ENCODE measurements around the gene RIN1. TPM values are rescaled to one million over a fixed set of nuclear protein-coding genes. Genes with fewer than 3 reads are reported as not detected.
"Not testable (repeated sequence)": the region's sequence is repeated elsewhere in the genome, so short reads cannot be mapped to it uniquely, and the experiment has no call there.

Gene RIN1
- polyA plus RNA-seq, 3 donors: 4.8 to 9.0 (median 6.5) TPM

GRCh38 chr11:66362481-66363147, 26.4 kb upstream of the RIN1 start:
- WGBS, 3 donors: 80 to 89% (median 83%) methylated on average over 9 of the region's 9 CpGs
- H3K27ac ChIP-seq (ENCODE audit: low read depth, low read length): no peak overlapping the region

GRCh38 chr11:66361502-66361941, 25.3 kb upstream of the RIN1 start:
- WGBS, 3 donors: 46 to 84% (median 82%) methylated on average over 6 of the region's 6 CpGs
- no peak overlapping the region for H3K27ac ChIP-seq (ENCODE audit: low read depth, low read length)

- WGBS, 3 donors: 95 to 97% (median 96%) methylated on average over 13 to 15 of the region's 15 CpGs
- no peak overlapping the region for H3K27ac ChIP-seq (ENCODE audit: low read depth, low read length)
Observed at GRCh38 chr11:66360406-66361073, 24.3 kb upstream of the RIN1 start.

- no peak overlapping the region for H3K27ac ChIP-seq (ENCODE audit: low read depth, low read length)
- WGBS, 3 donors: 55 to 72% (median 67%) methylated on average over 3 of the region's 3 CpGs
Observed at GRCh38 chr11:66359662-66360087, 23.4 kb upstream of the RIN1 start.

GRCh38 chr11:66350560-66351235, 14.5 kb upstream of the RIN1 start:
- WGBS, 3 donors: 37 to 91% (median 88%) methylated on average over 8 of the region's 8 CpGs
- H3K27ac ChIP-seq (ENCODE audit: low read depth, low read length): not testable (repeated sequence)

- 28 to 62% (median 56%) methylated on average over 2 of the region's 2 CpGs for WGBS, 3 donors
- H3K27ac ChIP-seq (ENCODE audit: low read depth, low read length): no peak overlapping the region
Observed at GRCh38 chr11:66349084-66349386, 12.8 kb upstream of the RIN1 start.

- 1% methylated on average over 58 to 93 of the region's 101 CpGs for WGBS, 3 donors
- peak within 1 kb of the TSS; percentile 7 for H3K27ac ChIP-seq (ENCODE audit: low read depth, low read length)
Observed at GRCh38 chr11:66347425-66348276, 11.4 kb upstream of the RIN1 start, which contains the start of gene B4GAT1. Gene B4GAT1, minus strand, starts transcription at chr11:66347629. Its CDS starts 84 bp downstream, at chr11:66347545.

GRCh38 chr11:66346476-66347424, 10.5 kb upstream of the RIN1 start:
- 16 to 30% (median 29%) methylated on average over 68 of the region's 68 CpGs for WGBS, 3 donors
- peak overlapping the region; percentile 7 for H3K27ac ChIP-seq (ENCODE audit: low read depth, low read length)

- 3 to 11% (median 9%) methylated on average over 7 of the region's 7 CpGs for WGBS, 3 donors
- no peak overlapping the region for H3K27ac ChIP-seq (ENCODE audit: low read depth, low read length)
Observed at GRCh38 chr11:66345316-66345649, 9.0 kb upstream of the RIN1 start.

GRCh38 chr11:66344550-66345315, 8.5 kb upstream of the RIN1 start, which contains the start of gene BRMS1:
Gene BRMS1, minus strand, starts transcription at chr11:66345104. Its CDS starts 2,870 bp downstream, at chr11:66342234.
- H3K27ac ChIP-seq (ENCODE audit: low read depth, low read length): no peak within 1 kb of the TSS
- WGBS, 3 donors: 0 to 1% (median 0%) methylated on average over 58 to 59 of the region's 59 CpGs

GRCh38 chr11:66343176-66343575, 6.9 kb upstream of the RIN1 start:
- H3K27ac ChIP-seq (ENCODE audit: low read depth, low read length): no peak overlapping the region
- WGBS, 3 donors: 86 to 93% (median 91%) methylated on average over 8 of the region's 8 CpGs

- 93 to 95% (median 94%) methylated on average over 21 of the region's 21 CpGs for whole genome bisulfite sequencing, 3 donors
- H3K27ac ChIP-seq (ENCODE audit: low read depth, low read length): no peak overlapping the region
Observed at GRCh38 chr11:66341502-66342126, 5.4 kb upstream of the RIN1 start.

GRCh38 chr11:66340596-66341501, 4.6 kb upstream of the RIN1 start:
- 94 to 96% (median 95%) methylated on average over 26 to 28 of the region's 28 CpGs for WGBS, 3 donors
- no peak overlapping the region for H3K27ac ChIP-seq (ENCODE audit: low read depth, low read length)

- WGBS, 3 donors: 80 to 82% (median 82%) methylated on average over 14 of the region's 14 CpGs
- no peak overlapping the region for H3K27ac ChIP-seq (ENCODE audit: low read depth, low read length)
Observed at GRCh38 chr11:66339686-66340483, 3.7 kb upstream of the RIN1 start.

GRCh38 chr11:66339162-66339675, 3.0 kb upstream of the RIN1 start:
- 87 to 93% (median 93%) methylated on average over 6 of the region's 6 CpGs for WGBS, 3 donors
- no peak overlapping the region for H3K27ac ChIP-seq (ENCODE audit: low read depth, low read length)

All from adipose tissue (tissue), 3 donors.